C4-2B (cell line): ENCODE results near the gene SEMA3B.

ENCODE experiments used
- ZFX ChIP-seq: fragments of 450-650 bp; IDR thresholded peaks from 2 replicates; pipeline ENCODE4 v1.6.1; 2017
- TF ChIP-seq, protein P1 (sequence below): fragments of 450-650 bp; conservative IDR thresholded peaks from 2 replicates; pipeline ENCODE4 v1.5.1; 2017; ENCODE audit warnings: mild to moderate bottlenecking

- TF ChIP-seq, protein P1, sequence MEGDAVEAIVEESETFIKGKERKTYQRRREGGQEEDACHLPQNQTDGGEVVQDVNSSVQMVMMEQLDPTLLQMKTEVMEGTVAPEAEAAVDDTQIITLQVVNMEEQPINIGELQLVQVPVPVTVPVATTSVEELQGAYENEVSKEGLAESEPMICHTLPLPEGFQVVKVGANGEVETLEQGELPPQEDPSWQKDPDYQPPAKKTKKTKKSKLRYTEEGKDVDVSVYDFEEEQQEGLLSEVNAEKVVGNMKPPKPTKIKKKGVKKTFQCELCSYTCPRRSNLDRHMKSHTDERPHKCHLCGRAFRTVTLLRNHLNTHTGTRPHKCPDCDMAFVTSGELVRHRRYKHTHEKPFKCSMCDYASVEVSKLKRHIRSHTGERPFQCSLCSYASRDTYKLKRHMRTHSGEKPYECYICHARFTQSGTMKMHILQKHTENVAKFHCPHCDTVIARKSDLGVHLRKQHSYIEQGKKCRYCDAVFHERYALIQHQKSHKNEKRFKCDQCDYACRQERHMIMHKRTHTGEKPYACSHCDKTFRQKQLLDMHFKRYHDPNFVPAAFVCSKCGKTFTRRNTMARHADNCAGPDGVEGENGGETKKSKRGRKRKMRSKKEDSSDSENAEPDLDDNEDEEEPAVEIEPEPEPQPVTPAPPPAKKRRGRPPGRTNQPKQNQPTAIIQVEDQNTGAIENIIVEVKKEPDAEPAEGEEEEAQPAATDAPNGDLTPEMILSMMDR: no peak
- no peak for TF ChIP-seq ZFX
Measured at GRCh38 chr3:50236484-50237132, 32.3 kb upstream of the SEMA3B start.
